Measurements from ENCODE around the gene NIF3L1. TPM values are rescaled to one million over a fixed set of nuclear protein-coding genes. Genes with fewer than 3 reads are reported as not detected.

The NIF3L1 gene, protein sequence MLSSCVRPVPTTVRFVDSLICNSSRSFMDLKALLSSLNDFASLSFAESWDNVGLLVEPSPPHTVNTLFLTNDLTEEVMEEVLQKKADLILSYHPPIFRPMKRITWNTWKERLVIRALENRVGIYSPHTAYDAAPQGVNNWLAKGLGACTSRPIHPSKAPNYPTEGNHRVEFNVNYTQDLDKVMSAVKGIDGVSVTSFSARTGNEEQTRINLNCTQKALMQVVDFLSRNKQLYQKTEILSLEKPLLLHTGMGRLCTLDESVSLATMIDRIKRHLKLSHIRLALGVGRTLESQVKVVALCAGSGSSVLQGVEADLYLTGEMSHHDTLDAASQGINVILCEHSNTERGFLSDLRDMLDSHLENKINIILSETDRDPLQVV
- 10 to 100 TPM; 38.6 to 49.7 (median 44.7) TPM for polyA plus RNA-seq (ENCODE audit: insufficient read length in 4 of 4)

GRCh38 chr2:200888704-200889625, at the start of gene NIF3L1, which contains the start of gene PPIL3:
Gene NIF3L1 (plus strand): TSS chr2:200889371. CDS start chr2:200891944, 2,573 bp downstream.
Gene PPIL3 (minus strand): TSS chr2:200889077. CDS start chr2:200887615, 1,462 bp downstream.
- DNase-seq (ENCODE audit: low read depth in 4 of 4, low spot score in 3 of 4), result peak; percentile 93 to 99 (median 98)

DNA sequence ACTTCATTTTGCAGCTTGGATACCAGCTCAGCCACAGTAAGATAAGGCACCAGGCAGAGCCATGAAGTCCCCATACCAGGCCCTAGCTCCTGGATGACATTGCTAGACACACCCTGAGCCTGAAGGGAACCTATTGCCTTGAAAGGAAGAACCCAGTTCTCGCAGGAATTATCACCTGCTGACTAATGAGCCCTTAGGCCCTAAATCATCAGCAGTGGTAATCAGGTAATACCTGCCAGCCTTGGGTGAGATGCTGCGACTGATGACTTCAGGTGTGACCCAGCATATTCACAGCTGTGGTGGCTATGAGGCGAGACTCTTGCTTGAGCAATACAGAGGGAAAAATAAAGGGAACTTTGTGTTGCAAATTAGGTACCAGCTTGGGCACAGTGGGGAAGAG, 49.7 kb upstream of the NIF3L1 start:
- no peak for DNase-seq (ENCODE audit: low read depth in 4 of 4, low spot score in 3 of 4)

DNA sequence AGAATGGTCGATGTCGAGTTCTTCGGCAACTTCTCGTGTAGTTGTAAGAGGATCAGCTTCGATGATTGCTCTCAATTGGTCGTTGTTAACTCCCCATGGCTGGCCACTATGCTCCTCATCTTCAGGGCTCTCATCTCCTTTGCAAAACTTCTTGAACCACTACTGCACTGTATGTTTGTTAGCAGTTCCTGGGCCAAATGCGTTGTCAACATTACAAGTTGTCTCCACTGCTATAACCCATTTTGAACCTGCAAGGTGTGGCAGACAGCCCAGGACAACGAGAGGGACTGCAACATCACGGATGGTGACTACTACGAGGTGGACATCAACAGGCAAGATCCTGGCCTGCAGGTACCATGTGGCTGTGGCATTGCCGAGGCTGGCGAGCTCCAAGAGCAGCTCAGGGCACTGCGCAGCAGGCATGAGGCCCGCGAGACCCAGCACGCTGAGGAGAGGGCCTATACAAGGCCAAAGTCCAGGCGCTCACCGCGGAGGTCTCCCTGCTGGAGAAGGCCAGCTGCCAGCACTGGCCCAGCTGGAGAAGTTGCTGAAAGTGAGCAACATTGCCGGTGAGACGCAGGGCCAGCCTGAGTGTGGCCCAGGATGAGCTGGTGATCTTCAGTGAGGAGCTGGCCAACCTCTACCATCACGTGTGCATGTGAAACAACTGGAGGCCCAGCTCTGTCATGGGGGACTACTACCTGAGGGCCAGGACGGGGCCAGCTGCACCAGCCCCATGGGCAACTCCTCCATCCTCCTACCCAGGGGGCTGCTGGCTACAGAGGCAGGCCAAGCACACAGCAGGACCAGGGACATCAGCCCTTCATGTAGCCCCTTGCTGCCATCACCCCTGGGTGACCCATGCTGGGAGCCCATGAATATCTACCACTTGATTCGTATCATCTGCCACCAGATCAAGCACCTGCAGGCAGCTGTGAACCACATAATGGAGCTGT, 44.9 kb upstream of the NIF3L1 start:
- no peak for DNase-seq (ENCODE audit: low read depth in 4 of 4, low spot score in 3 of 4)

- DNase-seq (ENCODE audit: low read depth in 4 of 4, low spot score in 3 of 4), result no peak
Measured at GRCh38 chr2:200845194-200845593, 44.0 kb upstream of the NIF3L1 start.

DNA sequence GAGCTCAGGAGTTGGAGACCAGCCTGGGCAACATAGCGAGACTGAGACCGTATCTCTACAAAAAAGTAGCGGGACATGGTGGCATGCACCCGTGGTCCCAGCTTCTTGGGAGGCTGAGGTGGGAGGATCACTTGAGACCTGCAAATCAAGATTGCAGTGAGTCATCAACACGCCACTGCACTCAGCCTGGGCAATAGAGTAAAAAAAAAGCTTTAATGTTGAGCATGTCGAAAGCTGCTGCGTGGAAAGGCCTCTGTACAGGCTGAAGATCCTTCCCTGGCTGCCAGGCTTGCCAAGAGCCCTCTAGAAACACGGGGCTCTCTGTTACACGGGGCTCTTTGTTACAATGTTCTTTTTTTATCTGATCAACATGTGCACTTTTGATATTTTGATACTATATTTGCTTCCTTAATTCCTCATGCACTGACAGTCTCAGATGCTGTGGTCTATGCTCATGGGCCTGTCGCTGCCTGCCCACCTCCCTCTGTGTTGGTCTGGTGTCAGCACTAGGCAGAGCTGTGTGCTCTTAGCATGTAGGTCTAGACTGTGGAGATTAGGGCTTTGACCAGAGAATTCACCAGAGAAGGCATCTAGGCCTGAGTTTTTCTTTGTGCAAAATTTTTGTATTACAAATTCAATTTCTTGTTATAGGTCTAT, 43.4 kb upstream of the NIF3L1 start:
- DNase-seq (ENCODE audit: low read depth in 4 of 4, low spot score in 3 of 4), result no peak

DNA sequence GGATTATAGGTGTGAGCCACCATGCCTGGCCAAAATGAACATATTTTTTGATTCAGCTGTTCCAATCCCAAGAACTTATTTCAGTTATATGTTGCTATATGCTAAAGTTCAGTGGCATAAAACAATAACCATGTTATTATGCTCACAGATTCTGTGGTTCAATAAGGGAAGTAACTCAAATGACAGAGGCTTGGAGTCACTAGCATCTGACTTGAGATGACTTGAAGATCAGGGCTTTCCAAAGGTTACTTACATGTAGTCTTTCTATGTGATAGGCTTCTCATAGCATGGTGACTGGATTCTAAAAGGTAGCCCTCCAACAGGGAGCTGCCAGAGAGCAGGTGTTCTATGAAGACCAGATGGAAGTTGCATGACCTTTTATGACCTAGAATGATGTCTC, 41.9 kb upstream of the NIF3L1 start:
- no peak for DNase-seq (ENCODE audit: low read depth in 4 of 4, low spot score in 3 of 4)

GRCh38 chr2:200847939-200848338, 41.2 kb upstream of the NIF3L1 start:
- no peak for DNase-seq (ENCODE audit: low read depth in 4 of 4, low spot score in 3 of 4)

DNA sequence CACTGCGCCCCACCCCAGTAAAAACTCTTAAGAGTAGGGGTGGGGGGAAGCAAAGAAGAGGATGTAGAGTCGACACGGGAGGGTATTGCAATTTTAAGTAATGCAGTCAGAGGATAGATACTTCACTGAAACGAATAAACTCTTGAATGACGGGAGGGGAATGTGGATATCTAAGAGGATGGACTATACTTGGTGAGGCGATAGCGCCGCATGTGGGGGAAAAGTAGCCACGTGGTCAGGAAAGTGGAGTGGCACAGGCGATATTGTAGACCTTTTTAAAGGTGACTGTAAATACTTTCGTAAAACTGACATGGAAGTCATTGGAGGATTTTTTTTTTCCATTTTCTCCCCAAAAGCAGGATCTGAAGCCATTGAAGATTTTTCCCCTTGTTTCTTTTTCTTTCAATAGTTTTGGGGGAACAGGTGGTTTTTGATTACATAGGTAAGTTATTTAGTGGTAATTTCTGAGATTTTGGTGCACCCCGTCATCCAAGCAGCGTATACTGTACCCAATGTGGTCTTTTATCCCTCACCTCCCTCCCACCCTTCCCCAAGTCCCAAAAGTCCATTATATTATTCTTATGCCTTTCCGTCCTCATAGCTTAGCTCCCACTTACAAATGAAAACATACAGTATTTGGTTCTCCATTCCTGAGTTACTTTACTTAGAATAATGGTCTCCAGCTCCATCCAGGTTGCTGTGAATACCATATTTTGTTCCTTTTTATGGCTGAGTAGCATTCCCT, 38.5 kb upstream of the NIF3L1 start:
- no peak for DNase-seq (ENCODE audit: low read depth in 4 of 4, low spot score in 3 of 4)

GRCh38 chr2:200851398-200852248, 37.5 kb upstream of the NIF3L1 start:
- no peak for DNase-seq (ENCODE audit: low read depth in 4 of 4, low spot score in 3 of 4)

GRCh38 chr2:200852605-200853004, 36.6 kb upstream of the NIF3L1 start:
- no peak for DNase-seq (ENCODE audit: low read depth in 4 of 4, low spot score in 3 of 4)

DNA sequence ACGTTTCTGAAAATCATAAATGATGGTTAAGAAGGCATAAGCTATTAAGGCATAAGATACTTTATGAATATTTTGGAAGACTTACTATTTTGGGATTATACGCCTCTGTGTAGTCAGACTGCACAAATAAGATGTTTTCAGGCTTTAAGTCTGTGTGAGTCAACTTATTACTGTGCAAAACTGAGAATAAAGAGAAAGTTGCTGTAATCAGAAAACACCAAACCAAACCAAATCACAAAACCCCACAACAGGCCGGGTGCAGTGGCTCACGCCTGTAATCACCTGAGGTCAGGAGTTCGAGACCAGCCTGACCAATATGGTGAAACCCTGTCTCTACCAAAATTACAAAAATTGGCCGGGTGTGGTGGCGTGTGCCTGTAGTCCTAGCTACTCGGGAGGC, 32.4 kb upstream of the NIF3L1 start:
- no peak for DNase-seq (ENCODE audit: low read depth in 4 of 4, low spot score in 3 of 4)

- no peak for DNase-seq (ENCODE audit: low read depth in 4 of 4, low spot score in 3 of 4)
Measured at GRCh38 chr2:200860092-200860795, 28.9 kb upstream of the NIF3L1 start.

DNA sequence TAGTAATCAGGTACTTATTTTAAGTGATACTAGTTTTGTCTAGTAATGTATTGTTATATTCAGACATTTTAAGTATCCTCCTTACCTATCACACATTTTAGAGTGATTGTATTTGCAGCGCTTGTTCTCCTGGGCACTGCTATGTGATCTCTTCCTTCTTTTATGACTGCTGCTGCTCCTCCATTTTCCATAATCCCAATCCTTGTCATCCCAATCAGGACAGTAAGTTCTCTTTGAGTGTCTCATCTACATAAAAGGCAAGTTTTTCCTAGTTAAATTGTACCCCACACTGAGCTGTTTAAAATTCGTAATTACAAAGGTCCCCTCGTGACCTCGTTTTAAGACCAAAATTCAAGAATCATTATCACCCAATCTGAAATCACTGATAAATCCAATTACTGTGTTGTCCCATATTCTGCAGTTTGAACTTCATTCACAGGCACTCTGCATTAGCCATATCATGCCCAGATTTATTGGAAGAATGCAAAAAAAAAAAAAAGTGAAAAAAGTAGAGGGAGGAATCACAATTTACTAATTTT, 27.5 kb upstream of the NIF3L1 start:
- DNase-seq (ENCODE audit: low read depth in 4 of 4, low spot score in 3 of 4), result peak in 1 of 4 donors; percentile 8

GRCh38 chr2:200862532-200863000, 26.6 kb upstream of the NIF3L1 start:
- DNase-seq (ENCODE audit: low read depth in 4 of 4, low spot score in 3 of 4), result peak in 3 of 4 donors; percentile 31 to 45 (median 38)

- DNase-seq (ENCODE audit: low read depth in 4 of 4, low spot score in 3 of 4), result peak in 1 of 4 donors; percentile 37
Measured at GRCh38 chr2:200863782-200864175, 25.4 kb upstream of the NIF3L1 start.

- DNase-seq (ENCODE audit: low read depth in 4 of 4, low spot score in 3 of 4), result peak; percentile 89 to 93 (median 92)
Measured at GRCh38 chr2:200864176-200865034, 24.8 kb upstream of the NIF3L1 start, which contains the start of gene CLK1. Gene CLK1 (minus strand): TSS chr2:200864658. CDS start chr2:200861862, 2,796 bp downstream.
